ENCODE data around the gene IFRD1.
"Not testable (repeated sequence)": the region's sequence is repeated elsewhere in the genome, so short reads cannot be mapped to it uniquely, and the experiment has no call there.

The IFRD1 gene

GRCh38 chr7:112515989-112516388 is 65.7 kb downstream of the IFRD1 start:
- H3K27ac ChIP-seq (ENCODE audit: low read depth, low read length, severe bottlenecking): no peak overlapping the region
- H3K36me3 ChIP-seq (ENCODE audit: control insufficient read depth, insufficient read depth, low read length): no peaks in the 10 kb centered on the region
- H3K4me1 ChIP-seq (ENCODE audit: control insufficient read depth, insufficient read depth, low read length, poor library complexity, severe bottlenecking): no peaks in the 10 kb centered on the region
- 94 to 96% methylated on average over 3 to 4 of the region's 5 CpGs for WGBS, 2 experiments (ENCODE audit: insufficient coverage in 2 of 2)
- no peaks in the 10 kb centered on the region for H3K9me3 ChIP-seq (ENCODE audit: control insufficient read depth, low read length)
- H3K4me3 ChIP-seq (ENCODE audit: extremely low read depth, insufficient read depth, low read length, poor library complexity, severe bottlenecking): no peak overlapping the region

GRCh38 chr7:112516418-112516817 is 66.2 kb downstream of the IFRD1 start:
- not testable (repeated sequence) for H3K9me3 ChIP-seq (ENCODE audit: control insufficient read depth, low read length); H3K36me3 ChIP-seq (ENCODE audit: control insufficient read depth, insufficient read depth, low read length); H3K4me3 ChIP-seq (ENCODE audit: extremely low read depth, insufficient read depth, low read length, poor library complexity, severe bottlenecking); H3K27ac ChIP-seq (ENCODE audit: low read depth, low read length, severe bottlenecking); H3K4me1 ChIP-seq (ENCODE audit: control insufficient read depth, insufficient read depth, low read length, poor library complexity, severe bottlenecking)
- WGBS, 2 experiments (ENCODE audit: insufficient coverage in 2 of 2): 90 to 100% methylated on average over 3 of the region's 5 CpGs

- Histone ChIP-seq H3K36me3 (ENCODE audit: control insufficient read depth, insufficient read depth, low read length) (no peaks in the 10 kb centered on the region), H3K4me1 (ENCODE audit: control insufficient read depth, insufficient read depth, low read length, poor library complexity, severe bottlenecking) (no peaks in the 10 kb centered on the region), H3K9me3 (ENCODE audit: control insufficient read depth, low read length) (no peaks in the 10 kb centered on the region), H3K27ac (ENCODE audit: low read depth, low read length, severe bottlenecking) (no peak overlapping the region), H3K4me3 (ENCODE audit: extremely low read depth, insufficient read depth, low read length, poor library complexity, severe bottlenecking) (no peak overlapping the region)
- WGBS, 2 experiments (ENCODE audit: insufficient coverage in 2 of 2): 95 to 100% methylated on average over 2 of the region's 3 CpGs
Measured at GRCh38 chr7:112517487-112517886, 67.2 kb downstream of the IFRD1 start.

GRCh38 chr7:112520787-112521186 is 70.5 kb downstream of the IFRD1 start:
- H3K36me3 ChIP-seq (ENCODE audit: control insufficient read depth, insufficient read depth, low read length): no peaks in the 10 kb centered on the region
- WGBS, 2 experiments (ENCODE audit: insufficient coverage in 2 of 2): 94 to 96% methylated on average over 4 of the region's 6 CpGs
- H3K9me3 ChIP-seq (ENCODE audit: control insufficient read depth, low read length): no peaks in the 10 kb centered on the region
- no peaks in the 10 kb centered on the region for H3K4me1 ChIP-seq (ENCODE audit: control insufficient read depth, insufficient read depth, low read length, poor library complexity, severe bottlenecking)
- no peak overlapping the region for H3K27ac ChIP-seq (ENCODE audit: low read depth, low read length, severe bottlenecking)
- H3K4me3 ChIP-seq (ENCODE audit: extremely low read depth, insufficient read depth, low read length, poor library complexity, severe bottlenecking): no peak overlapping the region

- Histone ChIP-seq H3K4me1 (ENCODE audit: control insufficient read depth, insufficient read depth, low read length, poor library complexity, severe bottlenecking) (no peaks in the 10 kb centered on the region), H3K9me3 (ENCODE audit: control insufficient read depth, low read length) (no peaks in the 10 kb centered on the region), H3K27ac (ENCODE audit: low read depth, low read length, severe bottlenecking) (no peak overlapping the region), H3K4me3 (ENCODE audit: extremely low read depth, insufficient read depth, low read length, poor library complexity, severe bottlenecking) (no peak overlapping the region), H3K36me3 (ENCODE audit: control insufficient read depth, insufficient read depth, low read length) (no peaks in the 10 kb centered on the region)
- 100% methylated on average over 1 of the region's 3 CpGs; no CpG with 5 or more reads in 1 of the 2 experiments for WGBS, 2 experiments (ENCODE audit: insufficient coverage in 2 of 2)
Measured at GRCh38 chr7:112521942-112522341, 71.7 kb downstream of the IFRD1 start.

- H3K9me3 ChIP-seq (ENCODE audit: control insufficient read depth, low read length): no peaks in the 10 kb centered on the region
- no peaks in the 10 kb centered on the region for H3K36me3 ChIP-seq (ENCODE audit: control insufficient read depth, insufficient read depth, low read length)
- no peak overlapping the region for H3K4me3 ChIP-seq (ENCODE audit: extremely low read depth, insufficient read depth, low read length, poor library complexity, severe bottlenecking)
- H3K4me1 ChIP-seq (ENCODE audit: control insufficient read depth, insufficient read depth, low read length, poor library complexity, severe bottlenecking): no peaks in the 10 kb centered on the region
- WGBS, 2 experiments (ENCODE audit: insufficient coverage in 2 of 2): no CpG with 5 or more reads among the region's 2 CpGs
- no peak overlapping the region for H3K27ac ChIP-seq (ENCODE audit: low read depth, low read length, severe bottlenecking)
Measured at GRCh38 chr7:112523871-112524270, 73.6 kb downstream of the IFRD1 start.

Measured in mesodermal cell (in vitro differentiated cells).